H1 (cell line): Measurements from ENCODE around the gene ATF7IP2. TPM values are rescaled to one million over a fixed set of nuclear protein-coding genes. Genes with fewer than 3 reads are reported as not detected.

Experiments
- ASH2L ChIP-seq: fragments of 200-600, 300-600 bp; sonication (generic); IDR thresholded peaks from one replicate; pipeline ENCODE4 v1.7.1; 2017; ENCODE audit warnings: low read length
- CEBPB ChIP-seq: IDR thresholded peaks from 2 replicates; pipeline ENCODE4 v1.6.1; 2012; ENCODE audit warnings: low read depth, low read length
- CHD1 ChIP-seq: IDR thresholded peaks from 2 replicates; pipeline ENCODE4 v1.6.1; 2012; ENCODE audit warnings: low read depth, low read length, improper control_type of control experiment
- HDAC6 ChIP-seq: IDR thresholded peaks from one replicate; pipeline ENCODE4 v1.7.1; 2012; ENCODE audit warnings: low read depth, mild to moderate bottlenecking, inconsistent platforms, low read length, moderate library complexity
- SP4 ChIP-seq: IDR thresholded peaks from 2 replicates; pipeline ENCODE4 v1.6.1; 2012; ENCODE audit warnings: low read length, inconsistent platforms
- TEAD4 ChIP-seq: IDR thresholded peaks from 2 replicates; pipeline ENCODE4 v1.6.1; 2012; ENCODE audit warnings: low read depth, low read length, inconsistent platforms, mixed read lengths
- ZNF274 ChIP-seq: IDR thresholded peaks from 2 replicates; pipeline ENCODE4 v1.7.0; 2012; ENCODE audit warnings: low read length, borderline replicate concordance; ENCODE audit errors: extremely low read depth
- polyA plus RNA-seq, 7 experiments: library from polyadenylated mRNA; depleted of rRNA in 3 of 7; stranded (reverse) in 5 of 7; unstranded in 2 of 7; fragments of >200 nt in 5 of 7; fragments of 200-250 nt in 2 of 7; gene quantifications; 1 replicate in 5 of 7; 2 replicates in 1 of 7; 4 replicates in 1 of 7; pipeline versions ENCODE4 v1.2.1 to v1.2.3, GENCODE V29; 2011 to 2013; ENCODE audit warnings: missing spikeins in 2 of 7, mixed read lengths in 2 of 7
- total RNA-seq: library from RNA; stranded (reverse); fragmentation: NEBNext Ultra II Directional; extraction: Animal tissue kit (Norgen Biotek cat#: 25700); gene quantifications from 2 replicates; pipeline ENCODE4 v1.2.1, GENCODE V29; 2021
- TF ChIP-seq, protein P1 (sequence below): IDR thresholded peaks from 2 replicates; pipeline ENCODE4 v1.6.1; 2011; ENCODE audit warnings: low read length, improper control_type of control experiment
- TF ChIP-seq, protein P2 (sequence below): fragments of 300-600 bp; sonication (generic); IDR thresholded peaks from 2 replicates; pipeline ENCODE4 v1.7.1; 2012; ENCODE audit warnings: low read length, moderate library complexity, mild to moderate bottlenecking, inconsistent platforms; ENCODE audit not compliant: insufficient replicate concordance

The ATF7IP2 gene
- total and polyA plus RNA-seq, 2 of the 8 experiments (the other 6 are each of a cell fraction or from before 2014, with no cell fraction given), result 28.7 to 32.8 TPM

DNA sequence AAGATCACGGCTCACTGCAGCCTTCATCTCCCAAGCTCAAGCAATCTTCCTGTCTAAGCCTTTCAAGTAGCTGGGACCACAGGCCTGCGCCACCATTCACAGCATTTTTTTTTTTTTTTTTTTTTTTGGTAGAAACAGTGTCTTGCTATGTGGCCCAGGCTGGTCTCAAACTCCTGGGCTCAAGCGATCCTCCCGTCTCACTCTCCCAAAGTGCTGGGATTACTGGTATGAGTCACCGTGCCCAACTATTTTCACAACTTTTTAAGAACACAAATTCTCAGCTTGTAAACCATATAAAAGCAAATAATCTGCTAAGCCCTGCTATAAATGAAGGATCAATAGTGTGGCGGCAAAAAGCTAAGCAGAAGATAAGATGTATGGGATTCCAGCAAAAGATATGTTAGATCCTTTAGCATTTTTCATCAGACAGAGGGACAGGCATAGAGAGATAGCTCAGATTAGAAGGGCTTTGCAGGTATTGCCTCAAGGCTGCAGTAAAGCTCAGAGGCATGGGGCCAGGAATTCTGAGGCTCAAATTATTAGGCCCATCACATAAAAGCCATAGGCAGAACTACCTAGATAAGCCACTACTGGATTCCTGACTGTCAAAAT is 139.5 kb downstream of the ATF7IP2 start (continued):
- TF ChIP-seq HDAC6, result no peak
- TF ChIP-seq ASH2L, result no peak
- TF ChIP-seq CEBPB, result no peak
- TF ChIP-seq, protein P1, sequence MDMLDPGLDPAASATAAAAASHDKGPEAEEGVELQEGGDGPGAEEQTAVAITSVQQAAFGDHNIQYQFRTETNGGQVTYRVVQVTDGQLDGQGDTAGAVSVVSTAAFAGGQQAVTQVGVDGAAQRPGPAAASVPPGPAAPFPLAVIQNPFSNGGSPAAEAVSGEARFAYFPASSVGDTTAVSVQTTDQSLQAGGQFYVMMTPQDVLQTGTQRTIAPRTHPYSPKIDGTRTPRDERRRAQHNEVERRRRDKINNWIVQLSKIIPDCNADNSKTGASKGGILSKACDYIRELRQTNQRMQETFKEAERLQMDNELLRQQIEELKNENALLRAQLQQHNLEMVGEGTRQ, result no peak
- TF ChIP-seq CHD1, result no peak
- TF ChIP-seq, protein P2, sequence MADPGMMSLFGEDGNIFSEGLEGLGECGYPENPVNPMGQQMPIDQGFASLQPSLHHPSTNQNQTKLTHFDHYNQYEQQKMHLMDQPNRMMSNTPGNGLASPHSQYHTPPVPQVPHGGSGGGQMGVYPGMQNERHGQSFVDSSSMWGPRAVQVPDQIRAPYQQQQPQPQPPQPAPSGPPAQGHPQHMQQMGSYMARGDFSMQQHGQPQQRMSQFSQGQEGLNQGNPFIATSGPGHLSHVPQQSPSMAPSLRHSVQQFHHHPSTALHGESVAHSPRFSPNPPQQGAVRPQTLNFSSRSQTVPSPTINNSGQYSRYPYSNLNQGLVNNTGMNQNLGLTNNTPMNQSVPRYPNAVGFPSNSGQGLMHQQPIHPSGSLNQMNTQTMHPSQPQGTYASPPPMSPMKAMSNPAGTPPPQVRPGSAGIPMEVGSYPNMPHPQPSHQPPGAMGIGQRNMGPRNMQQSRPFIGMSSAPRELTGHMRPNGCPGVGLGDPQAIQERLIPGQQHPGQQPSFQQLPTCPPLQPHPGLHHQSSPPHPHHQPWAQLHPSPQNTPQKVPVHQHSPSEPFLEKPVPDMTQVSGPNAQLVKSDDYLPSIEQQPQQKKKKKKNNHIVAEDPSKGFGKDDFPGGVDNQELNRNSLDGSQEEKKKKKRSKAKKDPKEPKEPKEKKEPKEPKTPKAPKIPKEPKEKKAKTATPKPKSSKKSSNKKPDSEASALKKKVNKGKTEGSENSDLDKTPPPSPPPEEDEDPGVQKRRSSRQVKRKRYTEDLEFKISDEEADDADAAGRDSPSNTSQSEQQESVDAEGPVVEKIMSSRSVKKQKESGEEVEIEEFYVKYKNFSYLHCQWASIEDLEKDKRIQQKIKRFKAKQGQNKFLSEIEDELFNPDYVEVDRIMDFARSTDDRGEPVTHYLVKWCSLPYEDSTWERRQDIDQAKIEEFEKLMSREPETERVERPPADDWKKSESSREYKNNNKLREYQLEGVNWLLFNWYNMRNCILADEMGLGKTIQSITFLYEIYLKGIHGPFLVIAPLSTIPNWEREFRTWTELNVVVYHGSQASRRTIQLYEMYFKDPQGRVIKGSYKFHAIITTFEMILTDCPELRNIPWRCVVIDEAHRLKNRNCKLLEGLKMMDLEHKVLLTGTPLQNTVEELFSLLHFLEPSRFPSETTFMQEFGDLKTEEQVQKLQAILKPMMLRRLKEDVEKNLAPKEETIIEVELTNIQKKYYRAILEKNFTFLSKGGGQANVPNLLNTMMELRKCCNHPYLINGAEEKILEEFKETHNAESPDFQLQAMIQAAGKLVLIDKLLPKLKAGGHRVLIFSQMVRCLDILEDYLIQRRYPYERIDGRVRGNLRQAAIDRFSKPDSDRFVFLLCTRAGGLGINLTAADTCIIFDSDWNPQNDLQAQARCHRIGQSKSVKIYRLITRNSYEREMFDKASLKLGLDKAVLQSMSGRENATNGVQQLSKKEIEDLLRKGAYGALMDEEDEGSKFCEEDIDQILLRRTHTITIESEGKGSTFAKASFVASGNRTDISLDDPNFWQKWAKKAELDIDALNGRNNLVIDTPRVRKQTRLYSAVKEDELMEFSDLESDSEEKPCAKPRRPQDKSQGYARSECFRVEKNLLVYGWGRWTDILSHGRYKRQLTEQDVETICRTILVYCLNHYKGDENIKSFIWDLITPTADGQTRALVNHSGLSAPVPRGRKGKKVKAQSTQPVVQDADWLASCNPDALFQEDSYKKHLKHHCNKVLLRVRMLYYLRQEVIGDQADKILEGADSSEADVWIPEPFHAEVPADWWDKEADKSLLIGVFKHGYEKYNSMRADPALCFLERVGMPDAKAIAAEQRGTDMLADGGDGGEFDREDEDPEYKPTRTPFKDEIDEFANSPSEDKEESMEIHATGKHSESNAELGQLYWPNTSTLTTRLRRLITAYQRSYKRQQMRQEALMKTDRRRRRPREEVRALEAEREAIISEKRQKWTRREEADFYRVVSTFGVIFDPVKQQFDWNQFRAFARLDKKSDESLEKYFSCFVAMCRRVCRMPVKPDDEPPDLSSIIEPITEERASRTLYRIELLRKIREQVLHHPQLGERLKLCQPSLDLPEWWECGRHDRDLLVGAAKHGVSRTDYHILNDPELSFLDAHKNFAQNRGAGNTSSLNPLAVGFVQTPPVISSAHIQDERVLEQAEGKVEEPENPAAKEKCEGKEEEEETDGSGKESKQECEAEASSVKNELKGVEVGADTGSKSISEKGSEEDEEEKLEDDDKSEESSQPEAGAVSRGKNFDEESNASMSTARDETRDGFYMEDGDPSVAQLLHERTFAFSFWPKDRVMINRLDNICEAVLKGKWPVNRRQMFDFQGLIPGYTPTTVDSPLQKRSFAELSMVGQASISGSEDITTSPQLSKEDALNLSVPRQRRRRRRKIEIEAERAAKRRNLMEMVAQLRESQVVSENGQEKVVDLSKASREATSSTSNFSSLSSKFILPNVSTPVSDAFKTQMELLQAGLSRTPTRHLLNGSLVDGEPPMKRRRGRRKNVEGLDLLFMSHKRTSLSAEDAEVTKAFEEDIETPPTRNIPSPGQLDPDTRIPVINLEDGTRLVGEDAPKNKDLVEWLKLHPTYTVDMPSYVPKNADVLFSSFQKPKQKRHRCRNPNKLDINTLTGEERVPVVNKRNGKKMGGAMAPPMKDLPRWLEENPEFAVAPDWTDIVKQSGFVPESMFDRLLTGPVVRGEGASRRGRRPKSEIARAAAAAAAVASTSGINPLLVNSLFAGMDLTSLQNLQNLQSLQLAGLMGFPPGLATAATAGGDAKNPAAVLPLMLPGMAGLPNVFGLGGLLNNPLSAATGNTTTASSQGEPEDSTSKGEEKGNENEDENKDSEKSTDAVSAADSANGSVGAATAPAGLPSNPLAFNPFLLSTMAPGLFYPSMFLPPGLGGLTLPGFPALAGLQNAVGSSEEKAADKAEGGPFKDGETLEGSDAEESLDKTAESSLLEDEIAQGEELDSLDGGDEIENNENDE, result no peak
- no peak for TF ChIP-seq ZNF274
- TF ChIP-seq SP4, result no peak
- TF ChIP-seq TEAD4, result no peak
